DMS 273 treated with DMSO at 0.1 percent for 48 hours (cell line): ENCODE results near the gene CSTPP1.
"Not testable (repeated sequence)": the region's sequence is repeated elsewhere in the genome, so short reads cannot be mapped to it uniquely, and the experiment has no call there.

Source experiments
- DNase-seq: peaks from one replicate; lab custom pipeline; 2025; lab: John Stamatoyannopoulos, UW

Gene CSTPP1

DNA sequence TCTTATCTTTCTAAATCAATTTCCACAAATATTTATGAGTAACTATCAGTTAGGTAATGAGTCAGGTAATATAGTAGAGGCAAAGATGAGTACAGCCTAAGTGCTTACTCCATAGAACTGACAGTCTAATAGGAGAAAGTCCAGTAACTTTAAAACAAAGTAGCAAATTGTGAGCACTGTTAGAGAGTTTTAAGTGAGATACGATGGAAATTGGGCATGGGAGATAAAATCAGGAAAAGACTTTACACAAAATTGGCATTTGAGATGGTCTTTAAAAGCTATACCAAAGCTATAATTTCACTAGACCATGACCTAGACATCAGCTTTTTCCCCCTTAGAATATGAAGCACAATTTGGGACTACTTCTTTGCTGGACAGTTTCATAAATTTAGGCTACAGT, 113.7 kb downstream of the CSTPP1 start:
- no peak for DNase-seq

GRCh38 chr11:47051217-47051616, 114.7 kb downstream of the CSTPP1 start:
- DNase-seq: no peak

DNA sequence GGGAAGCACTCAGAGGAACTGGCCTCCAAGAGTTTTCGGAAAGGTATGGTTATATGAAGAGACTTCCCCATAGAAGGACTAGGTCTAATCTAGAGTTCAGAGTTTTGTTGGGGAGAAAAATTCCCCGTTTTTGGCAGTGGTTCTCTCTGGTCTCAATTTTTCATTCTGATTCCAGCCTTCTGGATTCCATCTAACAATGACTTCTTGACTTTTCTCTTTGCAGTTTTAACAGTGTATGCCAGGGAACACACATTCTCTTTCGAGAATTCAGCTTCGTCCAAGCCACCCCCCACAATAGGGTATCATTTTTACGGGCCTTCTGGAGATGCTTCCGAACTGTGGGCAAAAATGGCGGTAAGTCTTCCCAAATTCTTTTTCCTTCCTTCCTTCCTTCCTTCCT, 115.6 kb downstream of the CSTPP1 start:
- DNase-seq: no peak

DNA sequence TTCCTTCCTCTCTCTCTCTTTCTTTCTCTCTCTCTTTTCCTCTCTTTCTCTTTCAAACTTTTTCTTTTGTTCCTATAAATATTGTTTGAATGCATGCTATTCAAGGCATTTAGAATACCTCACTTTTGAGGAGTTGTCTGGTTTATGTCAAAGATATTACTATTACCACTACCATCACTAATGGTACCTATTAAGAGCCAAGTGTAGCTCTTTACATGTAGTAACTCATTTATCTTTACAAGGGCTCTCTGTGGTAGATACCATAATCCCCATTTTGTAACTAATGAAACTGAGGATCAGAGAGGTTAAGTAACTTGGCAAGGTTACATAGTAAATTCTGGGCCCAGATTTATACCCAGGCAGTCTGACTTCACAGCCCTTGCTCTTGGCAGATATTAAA, 116.0 kb downstream of the CSTPP1 start:
- DNase-seq: no peak

DNA sequence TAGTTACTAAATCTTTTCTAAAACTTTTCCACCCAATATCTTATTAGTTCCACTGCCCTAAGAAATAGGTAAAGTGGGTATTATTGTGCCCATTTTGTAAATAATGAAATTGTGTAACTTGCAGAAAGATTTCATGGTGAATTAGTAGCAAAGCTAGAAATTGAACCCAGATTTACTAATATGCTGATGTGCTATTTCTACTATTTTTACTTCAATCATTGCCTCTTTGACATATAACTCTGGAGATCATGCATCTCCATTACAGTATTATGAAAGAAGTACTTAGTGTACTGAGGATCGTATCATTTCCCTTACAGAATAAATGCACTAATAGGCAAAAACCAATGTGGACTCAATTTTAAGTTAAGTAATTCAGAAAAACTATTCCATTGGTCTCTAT, 119.0 kb downstream of the CSTPP1 start:
- no peak for DNase-seq

GRCh38 chr11:47056261-47056915, 119.8 kb downstream of the CSTPP1 start:
- DNase-seq: no peak

DNA sequence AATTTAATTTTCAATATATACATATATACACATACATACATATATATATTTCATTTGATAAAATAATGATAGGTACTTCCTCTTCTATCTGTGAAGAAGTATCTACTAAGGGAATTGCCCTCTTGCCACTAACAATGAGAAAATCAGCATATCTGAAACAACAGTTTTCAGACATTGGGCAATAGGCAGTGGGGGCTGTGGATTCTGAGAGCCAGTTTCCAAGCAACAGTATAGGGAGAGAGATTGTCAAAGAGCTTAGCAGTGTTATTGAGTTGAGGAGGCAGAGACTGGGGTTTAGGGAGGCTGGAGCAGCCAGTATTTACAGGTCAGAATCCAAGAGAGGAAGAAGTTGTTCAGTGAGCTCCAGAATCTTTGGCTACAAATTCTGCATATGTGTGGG, 120.8 kb downstream of the CSTPP1 start:
- no peak for DNase-seq

GRCh38 chr11:47060807-47061206, 124.2 kb downstream of the CSTPP1 start:
- no peak for DNase-seq

DNA sequence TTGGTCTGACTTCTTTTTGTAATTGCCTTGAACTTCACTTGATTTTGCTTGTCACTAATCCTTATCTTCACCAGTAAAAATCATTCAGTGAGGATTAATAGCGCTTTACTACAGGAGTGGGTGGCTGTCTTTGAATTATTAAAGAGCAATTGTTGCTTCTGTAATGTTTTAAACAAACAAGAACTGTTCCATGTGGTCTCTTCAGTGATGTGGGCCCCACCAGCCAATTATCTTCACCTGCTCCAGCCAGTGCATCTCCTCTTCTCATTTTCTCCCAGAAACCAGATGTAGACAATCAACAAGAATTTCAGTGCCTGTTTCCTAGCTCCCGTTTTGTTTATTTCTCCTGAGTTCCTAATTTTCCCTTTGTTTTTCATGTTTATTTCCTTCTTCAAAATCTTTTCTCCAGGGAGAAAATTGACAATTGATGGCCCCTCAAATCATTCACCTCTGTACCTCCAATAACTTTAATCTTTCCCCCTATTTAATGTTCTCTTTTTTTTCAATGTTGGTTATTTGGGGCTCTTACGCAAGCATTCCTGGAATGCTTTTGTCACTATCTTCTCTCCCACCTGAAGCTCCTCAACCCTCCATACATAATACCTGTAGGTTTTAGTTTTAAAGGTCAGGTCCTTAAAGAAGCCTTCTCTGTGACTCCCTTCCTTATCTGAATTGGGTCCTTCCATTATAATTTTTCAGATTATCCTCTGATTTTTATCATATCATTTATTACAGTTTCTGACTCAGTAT, 125.0 kb downstream of the CSTPP1 start:
- no peak for DNase-seq

- no peak for DNase-seq
Observed at GRCh38 chr11:47062736-47063135, 126.2 kb downstream of the CSTPP1 start.

GRCh38 chr11:47067401-47067800, 130.8 kb downstream of the CSTPP1 start:
- DNase-seq: no peak

DNA sequence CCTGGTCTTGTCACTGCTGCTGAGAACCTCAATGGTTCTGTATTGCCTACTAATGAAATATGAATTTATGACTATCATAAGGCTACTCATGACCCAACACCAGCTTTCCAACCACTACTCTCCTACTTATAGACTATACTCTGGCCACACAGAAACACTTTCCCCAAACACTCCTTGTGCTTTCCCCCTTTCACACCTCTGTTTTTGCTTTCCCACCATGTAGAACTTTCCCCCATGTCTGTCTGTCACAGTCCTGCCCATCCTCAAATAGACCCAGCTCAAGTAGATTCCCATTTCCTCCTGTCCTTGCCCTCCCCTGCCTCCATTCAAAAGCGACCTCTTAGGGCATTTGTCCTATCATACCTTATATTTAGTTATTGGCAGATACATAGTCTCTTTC, 134.2 kb downstream of the CSTPP1 start:
- no peak for DNase-seq

GRCh38 chr11:47071341-47071740, 134.8 kb downstream of the CSTPP1 start:
- DNase-seq: no peak

- DNase-seq: no peak
Observed at GRCh38 chr11:47071791-47072261, 135.3 kb downstream of the CSTPP1 start.

- no peak for DNase-seq
Observed at GRCh38 chr11:47078751-47079521, 142.4 kb downstream of the CSTPP1 start.

- DNase-seq: not testable (repeated sequence)
Observed at GRCh38 chr11:47080775-47081174, 144.2 kb downstream of the CSTPP1 start.

GRCh38 chr11:47083913-47084312, 147.4 kb downstream of the CSTPP1 start:
- DNase-seq: no peak

- no peak for DNase-seq
Observed at GRCh38 chr11:47087801-47088200, 151.2 kb downstream of the CSTPP1 start.

- no peak for DNase-seq
Observed at GRCh38 chr11:47093541-47093940, 157.0 kb downstream of the CSTPP1 start.

DNA sequence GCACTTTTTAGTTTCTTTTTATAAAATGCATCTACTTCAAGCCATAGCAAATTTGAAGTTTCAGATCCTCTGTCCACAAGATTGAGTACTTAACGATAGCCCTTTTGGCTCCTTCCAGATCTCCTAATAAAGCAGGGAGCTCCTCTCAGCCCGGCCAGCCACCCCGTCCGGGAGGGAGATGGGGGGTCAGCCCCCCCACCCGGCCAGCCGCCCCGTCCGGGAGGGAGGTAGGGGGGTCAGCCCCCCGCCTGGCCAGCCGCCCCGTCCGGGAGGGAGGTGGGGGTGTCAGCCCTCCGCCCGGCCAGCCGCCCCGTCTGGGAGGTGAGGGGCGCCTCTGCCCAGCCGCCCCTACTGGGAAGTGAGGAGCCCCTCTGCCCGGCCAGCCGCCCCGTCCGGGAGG, 160.3 kb downstream of the CSTPP1 start:
- DNase-seq: not testable (repeated sequence)

GRCh38 chr11:47098223-47098622, 161.7 kb downstream of the CSTPP1 start:
- not testable (repeated sequence) for DNase-seq

DNA sequence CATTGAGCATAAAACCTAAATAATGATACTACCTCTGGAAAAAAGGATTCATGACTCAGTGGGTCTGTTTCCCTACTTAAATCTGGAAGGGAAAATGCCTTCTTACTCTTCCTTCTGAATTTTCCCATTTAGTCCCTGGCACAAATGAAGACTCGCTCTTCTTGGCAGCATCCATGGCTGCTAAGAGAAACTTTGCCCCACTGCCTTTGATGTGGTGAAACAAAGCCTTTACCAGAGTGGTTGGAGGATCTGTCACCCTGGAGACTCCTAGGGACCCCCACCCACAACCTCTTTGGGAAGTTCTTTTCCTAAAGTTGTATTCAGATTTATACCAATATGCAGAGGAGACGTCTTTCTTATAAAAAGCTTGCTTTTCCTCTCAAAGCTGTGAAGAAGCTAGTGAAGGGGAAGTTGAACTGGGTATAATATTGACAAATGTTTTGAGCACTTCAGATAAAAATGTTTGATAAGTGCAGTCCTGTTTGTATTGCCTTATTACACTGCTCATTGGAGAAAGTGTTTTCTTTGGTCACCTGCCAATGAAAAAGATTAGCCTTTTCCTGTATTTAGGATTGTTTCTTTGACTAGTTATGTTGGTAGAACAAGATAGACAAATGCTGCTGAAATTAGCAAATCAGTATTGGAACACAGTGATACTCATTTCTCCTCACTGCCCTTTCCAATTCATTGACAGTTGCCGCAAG, 162.8 kb downstream of the CSTPP1 start:
- DNase-seq: no peak
